ENCODE measurements around the gene TOMM20.

DNA sequence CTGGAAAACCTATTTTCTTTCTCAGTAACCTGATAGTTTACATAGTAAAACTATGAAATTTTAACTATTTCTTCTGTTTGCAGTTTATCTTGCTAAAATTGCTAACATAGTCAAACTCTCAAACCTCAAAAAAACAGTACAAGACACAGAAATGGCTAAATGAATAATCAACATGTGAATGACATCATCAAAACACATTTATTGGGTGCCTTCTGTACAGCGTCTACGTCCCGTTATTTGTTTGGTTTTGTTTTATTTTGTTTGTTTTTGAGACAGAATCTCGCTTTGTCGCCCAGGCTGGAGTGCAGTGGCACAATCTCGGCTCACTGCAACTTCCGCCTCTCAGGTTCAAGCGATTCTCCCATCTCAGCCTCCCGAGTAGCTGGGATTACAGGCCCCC lies 21.2 kb upstream of the TOMM20 start:
- TF ChIP-seq TAF1 (IDR thresholded peaks at IDR 0.05; ENCODE audit: borderline replicate concordance, insufficient read depth, low read length) (no peak), REST (IDR thresholded peaks at IDR 0.05; ENCODE audit: insufficient read depth in 1 of 2, low read depth in 2 of 2, low read length in 2 of 2) (no peak), FOXP2 (optimal IDR thresholded peaks at IDR 0.05; ENCODE audit: borderline replicate concordance, extremely low read depth, extremely low read length, insufficient read depth) (no peak), POLR2AphosphoS5 (IDR thresholded peaks at IDR 0.05; ENCODE audit: low read depth, low read length) (no peak)
